HepG2 (cell line): ENCODE data around the gene KATNA1. TPM values are rescaled to one million over a fixed set of nuclear protein-coding genes. Genes with fewer than 3 reads are reported as not detected.
A peak's percentile ranks its signal among the peaks of the same experiment; 100 is the strongest.

Experiments
- AKNA ChIP-seq: sonication (generic); formaldehyde crosslinking; IDR thresholded peaks from 2 replicates; pipeline ENCODE4 v1.4.0; 2020; ENCODE audit warnings: missing genetic modification reagents, borderline replicate concordance
- CAMTA2 ChIP-seq: sonication (generic); formaldehyde crosslinking; IDR thresholded peaks from 2 replicates; pipeline ENCODE4 v1.4.0; 2020; ENCODE audit warnings: mild to moderate bottlenecking, missing genetic modification reagents, borderline replicate concordance
- CEBPB ChIP-seq: IDR thresholded peaks from 2 replicates; pipeline ENCODE4 v1.6.1; 2011; ENCODE audit warnings: low read depth, low read length, improper control_type of control experiment, borderline replicate concordance
- PBX3 ChIP-seq: sonication (generic); formaldehyde crosslinking; IDR thresholded peaks from 2 replicates; pipeline ENCODE4 v1.8.1; 2023; ENCODE audit warnings: missing genetic modification reagents, inconsistent platforms, borderline replicate concordance
- SOX6 ChIP-seq, 2 experiments: fragments of 450-650 bp in 1 of 2; sonication (generic) in 1 of 2; formaldehyde crosslinking in 1 of 2; IDR thresholded peaks; 2 replicates each; pipeline versions ENCODE4 v1.4.0 to v1.6.1; 2017 to 2020; ENCODE audit warnings: antibody characterized with exemption in 1 of 2, mild to moderate bottlenecking in 1 of 2, missing genetic modification reagents in 1 of 2
- TAF15 ChIP-seq: fragments of 200-400 bp; formaldehyde crosslinking; IDR thresholded peaks from one replicate; pipeline ENCODE4 v1.6.1; 2018; ENCODE audit warnings: mild to moderate bottlenecking, low read depth, low read length; ENCODE audit not compliant: poor library complexity, severe bottlenecking
- TMF1 ChIP-seq: sonication (generic); formaldehyde crosslinking; IDR thresholded peaks from 2 replicates; pipeline ENCODE4 v1.8.1; 2022; ENCODE audit warnings: low read depth, missing genetic modification reagents
- TSC22D2 ChIP-seq: sonication (generic); formaldehyde crosslinking; IDR thresholded peaks from 2 replicates; pipeline ENCODE4 v1.5.1; 2020; ENCODE audit warnings: missing genetic modification reagents, mild to moderate bottlenecking, borderline replicate concordance
- ZBTB1 ChIP-seq: sonication (generic); formaldehyde crosslinking; IDR thresholded peaks from 2 replicates; pipeline ENCODE4 v1.4.0; 2020; ENCODE audit warnings: missing genetic modification reagents, borderline replicate concordance
- ZKSCAN1 ChIP-seq: fragments of 150-350 bp; IDR thresholded peaks from 2 replicates; pipeline ENCODE4 v1.6.1; 2014; ENCODE audit warnings: low read length
- ZMAT3 ChIP-seq: sonication (generic); formaldehyde crosslinking; conservative IDR thresholded peaks from 2 replicates; pipeline ENCODE4 v1.7.0; 2021; ENCODE audit warnings: missing genetic modification reagents
- ZNF10 ChIP-seq: sonication (generic); formaldehyde crosslinking; IDR thresholded peaks from 2 replicates; pipeline ENCODE4 v1.4.0; 2020; ENCODE audit warnings: mild to moderate bottlenecking, low read depth, missing genetic modification reagents, borderline replicate concordance
- ZNF761 ChIP-seq: sonication (generic); formaldehyde crosslinking; conservative IDR thresholded peaks from 2 replicates; pipeline ENCODE4 v1.4.0; 2020; ENCODE audit warnings: mild to moderate bottlenecking, missing genetic modification reagents
- polyA plus RNA-seq, 8 experiments: library from polyadenylated mRNA; depleted of rRNA in 3 of 8; stranded (reverse) in 7 of 8; unstranded in 1 of 8; fragments of >200 nt; fragmentation: Illumina TruSeq in 4 of 8; extraction: Trizol in 4 of 8; gene quantifications; 2 replicates each; pipeline versions ENCODE4 v1.2.1 to v1.2.3, GENCODE V29; 2011 to 2016; ENCODE audit warnings: low read depth in 4 of 8, missing spikeins in 1 of 8, mixed read lengths in 1 of 8; ENCODE audit not compliant: insufficient read depth in 1 of 8
- total RNA-seq, 5 experiments: library from RNA; depleted of rRNA; stranded (reverse); fragments of >200 nt; fragmentation: Illumina TruSeq; extraction: Trizol; gene quantifications; 2 replicates each; pipeline ENCODE4 v1.2.3, GENCODE V29; 2016; ENCODE audit warnings: low read depth in 1 of 5
- TF ChIP-seq, protein P1 (sequence below): sonication (generic); formaldehyde crosslinking; IDR thresholded peaks from 2 replicates; pipeline ENCODE4 v1.4.0; 2020; ENCODE audit warnings: mild to moderate bottlenecking, missing genetic modification reagents

KATNA1 gene
- total and polyA plus RNA-seq, 2 of the 13 experiments (the other 11 are each of a cell fraction or from before 2014, with no cell fraction given) = 14.8 to 25.3 TPM

DNA sequence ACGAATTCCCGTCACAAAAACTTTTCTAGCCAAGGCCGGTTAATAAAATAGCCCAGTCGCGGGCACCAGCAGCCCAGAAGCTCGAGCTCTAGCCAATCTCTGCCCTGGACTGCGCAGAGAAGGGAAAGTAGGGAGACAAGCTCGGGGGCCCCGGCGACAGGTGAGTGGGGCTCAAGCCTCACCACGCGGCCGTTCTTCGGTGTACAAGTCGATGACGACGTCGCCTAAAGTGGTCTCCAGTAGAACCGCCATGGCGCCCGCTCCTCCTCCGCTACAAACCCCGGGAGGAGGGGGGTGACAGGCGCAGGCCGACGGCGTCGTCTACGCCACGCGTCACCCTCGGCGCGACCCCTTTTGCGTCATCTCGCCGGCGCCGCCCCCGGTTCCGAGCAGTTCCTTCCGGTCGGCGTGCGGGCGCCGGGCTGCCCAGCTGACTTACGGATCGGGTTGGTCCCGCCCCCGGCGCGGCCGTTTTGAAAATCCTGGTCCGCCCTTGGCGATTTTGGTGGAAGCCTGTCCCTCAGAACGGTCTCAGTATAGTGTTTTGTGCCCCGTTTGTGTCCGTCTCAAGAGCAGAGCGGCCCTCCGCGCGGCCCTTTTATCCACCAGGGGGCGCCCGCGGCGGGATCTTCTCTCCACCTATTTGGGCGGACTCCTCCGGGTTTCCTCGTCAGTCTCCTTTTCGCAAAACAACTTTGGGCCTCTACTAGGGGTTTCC lies 102.6 kb downstream of the KATNA1 start, which contains the start of gene PPIL4 (continued):
- TF ChIP-seq, protein P1, sequence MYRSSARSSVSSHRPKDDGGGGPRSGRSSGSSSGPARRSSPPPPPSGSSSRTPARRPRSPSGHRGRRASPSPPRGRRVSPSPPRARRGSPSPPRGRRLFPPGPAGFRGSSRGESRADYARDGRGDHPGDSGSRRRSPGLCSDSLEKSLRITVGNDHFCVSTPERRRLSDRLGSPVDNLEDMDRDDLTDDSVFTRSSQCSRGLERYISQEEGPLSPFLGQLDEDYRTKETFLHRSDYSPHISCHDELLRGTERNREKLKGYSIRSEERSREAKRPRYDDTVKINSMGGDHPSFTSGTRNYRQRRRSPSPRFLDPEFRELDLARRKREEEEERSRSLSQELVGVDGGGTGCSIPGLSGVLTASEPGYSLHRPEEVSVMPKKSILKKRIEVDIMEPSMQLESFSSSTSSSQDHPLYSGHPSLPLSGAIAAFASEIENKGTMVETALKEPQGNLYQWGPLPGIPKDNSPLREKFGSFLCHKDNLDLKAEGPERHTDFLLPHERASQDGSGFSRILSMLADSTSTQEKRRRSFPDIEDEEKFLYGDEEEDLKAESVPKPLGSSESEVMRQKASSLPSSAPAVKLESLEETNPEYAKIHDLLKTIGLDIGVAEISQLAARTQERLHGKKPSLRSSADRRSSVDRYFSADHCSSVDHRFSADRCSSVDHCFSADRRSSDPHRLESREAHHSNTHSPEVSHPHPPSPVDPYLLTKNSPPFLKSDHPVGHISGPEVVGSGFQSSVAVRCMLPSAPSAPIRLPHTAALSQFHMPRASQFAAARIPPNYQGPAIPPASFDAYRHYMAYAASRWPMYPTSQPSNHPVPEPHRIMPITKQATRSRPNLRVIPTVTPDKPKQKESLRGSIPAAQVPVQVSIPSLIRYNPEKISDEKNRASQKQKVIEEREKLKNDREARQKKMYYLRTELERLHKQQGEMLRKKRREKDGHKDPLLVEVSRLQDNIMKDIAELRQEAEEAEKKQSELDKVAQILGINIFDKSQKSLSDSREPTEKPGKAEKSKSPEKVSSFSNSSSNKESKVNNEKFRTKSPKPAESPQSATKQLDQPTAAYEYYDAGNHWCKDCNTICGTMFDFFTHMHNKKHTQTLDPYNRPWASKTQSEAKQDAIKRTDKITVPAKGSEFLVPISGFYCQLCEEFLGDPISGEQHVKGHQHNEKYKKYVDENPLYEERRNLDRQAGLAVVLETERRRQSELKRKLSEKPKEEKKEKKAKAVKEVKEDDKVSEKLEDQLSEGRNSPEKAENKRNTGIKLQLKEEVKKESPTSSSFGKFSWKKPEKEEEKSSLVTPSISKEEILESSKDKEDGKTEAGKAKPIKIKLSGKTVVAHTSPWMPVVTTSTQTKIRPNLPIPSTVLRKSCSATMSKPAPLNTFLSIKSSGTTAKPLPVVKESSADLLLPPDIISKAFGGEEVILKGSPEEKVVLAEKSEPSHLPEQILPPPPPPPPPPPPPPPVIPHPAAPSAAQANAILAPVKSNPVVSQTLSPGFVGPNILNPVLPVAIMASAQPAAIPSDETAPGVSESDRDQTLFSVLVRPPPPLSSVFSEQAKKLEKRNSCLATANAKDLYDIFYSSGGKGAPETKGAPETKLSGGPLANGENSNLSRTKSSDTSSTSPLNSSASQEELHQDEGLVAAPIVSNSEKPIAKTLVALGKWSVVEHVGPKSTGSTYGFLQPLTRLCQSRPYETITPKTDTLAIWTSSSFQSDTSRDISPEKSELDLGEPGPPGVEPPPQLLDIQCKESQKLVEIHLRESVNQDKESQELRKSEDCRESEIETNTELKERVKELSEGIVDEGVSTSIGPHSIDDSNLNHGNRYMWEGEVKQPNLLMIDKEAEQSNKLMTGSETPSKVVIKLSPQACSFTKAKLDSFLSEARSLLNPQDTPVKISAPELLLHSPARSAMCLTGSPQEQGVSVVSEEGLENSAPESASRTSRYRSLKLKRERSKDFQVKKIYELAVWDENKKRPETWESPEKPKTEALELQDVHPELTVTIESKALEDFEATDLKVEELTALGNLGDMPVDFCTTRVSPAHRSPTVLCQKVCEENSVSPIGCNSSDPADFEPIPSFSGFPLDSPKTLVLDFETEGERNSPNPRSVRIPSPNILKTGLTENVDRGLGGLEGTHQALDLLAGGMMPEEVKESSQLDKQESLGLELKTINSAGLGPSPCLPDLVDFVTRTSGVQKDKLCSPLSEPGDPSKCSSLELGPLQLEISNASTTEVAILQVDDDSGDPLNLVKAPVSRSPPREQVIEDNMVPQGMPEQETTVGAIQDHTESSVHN (CRISPR knock-in tag) = no peak
- TF ChIP-seq ZKSCAN1 = peak; percentile 69
- TF ChIP-seq CEBPB = peak; percentile 74; the same call in 1 of the 2 replicates
- no peak for TF ChIP-seq AKNA (CRISPR knock-in tag)
- peak; percentile 53 for TF ChIP-seq TMF1 (CRISPR knock-in tag)
- TF ChIP-seq TSC22D2 (CRISPR knock-in tag) = peak; percentile 33; the same call in 1 of the 2 replicates
- TF ChIP-seq SOX6 (IDR thresholded peaks at IDR 0.05) = no peak
- TF ChIP-seq SOX6 (CRISPR knock-in tag; IDR thresholded peaks at IDR 0.05) = peak; percentile 76
- peak; percentile 92 for TF ChIP-seq CAMTA2 (CRISPR knock-in tag)
- peak; percentile 66 for TF ChIP-seq TAF15
- peak; percentile 57 for TF ChIP-seq ZNF761 (CRISPR knock-in tag)
- no peak for TF ChIP-seq ZBTB1
- peak; percentile 51; the same call in 1 of the 2 replicates for TF ChIP-seq PBX3 (CRISPR knock-in tag)
- TF ChIP-seq ZMAT3 = peak; percentile 85
- no peak for TF ChIP-seq ZNF10
